ENCODE results near the gene AQP12B. TPM values are rescaled to one million over a fixed set of nuclear protein-coding genes. Genes with fewer than 3 reads are reported as not detected.
A peak's percentile ranks its signal among the peaks of the same experiment; 100 is the strongest.

Gene AQP12B
- total and polyA plus RNA-seq, 2 experiments from 2014 or later, result not detected

- Histone ChIP-seq H2AFZ (no peak overlapping the region), H3K4me3 (no peak overlapping the region), H3F3A (ENCODE audit: insufficient read depth) (no peaks in the 10 kb centered on the region), H3K9me2 (ENCODE audit: insufficient read depth) (no peaks in the 10 kb centered on the region), H3K27ac (no peak overlapping the region), H3K4me1 (ENCODE audit: insufficient read depth) (no peaks in the 10 kb centered on the region), H3K9me3 (ENCODE audit: low read depth) (no peaks in the 10 kb centered on the region), H3K9ac (no peak overlapping the region), H3K36me3 (ENCODE audit: low read depth) (no peaks in the 10 kb centered on the region), H4K20me1 (ENCODE audit: insufficient read depth) (no peaks in the 10 kb centered on the region), H3K27me3 (replicated peaks; ENCODE audit: insufficient read depth) (peaks cover 53% of the 10 kb centered on the region), H3K4me2 (ENCODE audit: unreplicated experiment) (no peak overlapping the region), H3K79me2 (ENCODE audit: insufficient read depth) (no peaks in the 10 kb centered on the region)
- no peak for DNase-seq
- TF ChIP-seq EZH2 (IDR thresholded peaks at IDR 0.05; ENCODE audit: insufficient read depth, poor library complexity, severe bottlenecking) (no peak), EZH2phosphoT487 (IDR thresholded peaks at IDR 0.05; ENCODE audit: insufficient read depth, low read depth) (no peak)
- WGBS, 2 experiments (ENCODE audit: low coverage in 1 of 2, low lambda C conversion rate in 2 of 2, missing lambda C conversion rate in 2 of 2), result 47 to 50% methylated on average over 12 to 13 of the region's 13 CpGs
- in situ Hi-C loops (cut with MboI), result no loop called here
These were observed 32.3 kb downstream of the AQP12B start for GRCh38 chr2:240650254-240650965.

GRCh38 chr2:240649331-240649730 is 33.4 kb downstream of the AQP12B start:
- TF ChIP-seq EZH2phosphoT487 (IDR thresholded peaks at IDR 0.05; ENCODE audit: insufficient read depth, low read depth) (no peak), EZH2 (IDR thresholded peaks at IDR 0.05; ENCODE audit: insufficient read depth, poor library complexity, severe bottlenecking) (no peak)
- H3K9ac ChIP-seq, result no peak overlapping the region
- H3K4me1 ChIP-seq (ENCODE audit: insufficient read depth), result no peaks in the 10 kb centered on the region
- no peaks in the 10 kb centered on the region for H3K9me2 ChIP-seq (ENCODE audit: insufficient read depth)
- H3K4me2 ChIP-seq (ENCODE audit: unreplicated experiment), result no peak overlapping the region
- no peak overlapping the region for H3K4me3 ChIP-seq
- 25 to 29% methylated on average over 7 of the region's 7 CpGs for WGBS, 2 experiments (ENCODE audit: low coverage in 1 of 2, low lambda C conversion rate in 2 of 2, missing lambda C conversion rate in 2 of 2)
- in situ Hi-C loops (cut with MboI), result no loop called here
- peaks cover 44% of the 10 kb centered on the region for H3K27me3 ChIP-seq (replicated peaks; ENCODE audit: insufficient read depth)
- H3F3A ChIP-seq (ENCODE audit: insufficient read depth), result no peaks in the 10 kb centered on the region
- H3K27ac ChIP-seq, result no peak overlapping the region
- no peaks in the 10 kb centered on the region for H3K9me3 ChIP-seq (ENCODE audit: low read depth)
- no peaks in the 10 kb centered on the region for H3K79me2 ChIP-seq (ENCODE audit: insufficient read depth)
- no peaks in the 10 kb centered on the region for H3K36me3 ChIP-seq (ENCODE audit: low read depth)
- H4K20me1 ChIP-seq (ENCODE audit: insufficient read depth), result no peaks in the 10 kb centered on the region
- DNase-seq, result no peak
- no peak overlapping the region for H2AFZ ChIP-seq

GRCh38 chr2:240648650-240649275 is 33.9 kb downstream of the AQP12B start:
- no peak for TF ChIP-seq EZH2 (IDR thresholded peaks at IDR 0.05; ENCODE audit: insufficient read depth, poor library complexity, severe bottlenecking)
- no peak for TF ChIP-seq EZH2phosphoT487 (IDR thresholded peaks at IDR 0.05; ENCODE audit: insufficient read depth, low read depth)
- peaks cover 44% of the 10 kb centered on the region for H3K27me3 ChIP-seq (replicated peaks; ENCODE audit: insufficient read depth)
- no peaks in the 10 kb centered on the region for H3K4me1 ChIP-seq (ENCODE audit: insufficient read depth)
- H3K27ac ChIP-seq, result no peak overlapping the region
- H3K79me2 ChIP-seq (ENCODE audit: insufficient read depth), result no peaks in the 10 kb centered on the region
- no peaks in the 10 kb centered on the region for H3K9me3 ChIP-seq (ENCODE audit: low read depth)
- H3K4me2 ChIP-seq (ENCODE audit: unreplicated experiment), result no peak overlapping the region
- no peak overlapping the region for H2AFZ ChIP-seq
- H3K36me3 ChIP-seq (ENCODE audit: low read depth), result no peaks in the 10 kb centered on the region
- no peaks in the 10 kb centered on the region for H4K20me1 ChIP-seq (ENCODE audit: insufficient read depth)
- H3K9ac ChIP-seq, result no peak overlapping the region
- no peaks in the 10 kb centered on the region for H3F3A ChIP-seq (ENCODE audit: insufficient read depth)
- H3K4me3 ChIP-seq, result no peak overlapping the region
- H3K9me2 ChIP-seq (ENCODE audit: insufficient read depth), result no peaks in the 10 kb centered on the region
- 20 to 23% methylated on average over 19 of the region's 19 CpGs for WGBS, 2 experiments (ENCODE audit: low coverage in 1 of 2, low lambda C conversion rate in 2 of 2, missing lambda C conversion rate in 2 of 2)
- in situ Hi-C loops (cut with MboI), result no loop called here
- peak; percentile 9 for DNase-seq

GRCh38 chr2:240648155-240648649 is 34.5 kb downstream of the AQP12B start:
- Histone ChIP-seq H3K4me1 (ENCODE audit: insufficient read depth) (no peaks in the 10 kb centered on the region), H3K27me3 (replicated peaks; ENCODE audit: insufficient read depth) (peaks cover 44% of the 10 kb centered on the region), H3K9ac (no peak overlapping the region), H3K9me3 (ENCODE audit: low read depth) (no peaks in the 10 kb centered on the region), H3F3A (ENCODE audit: insufficient read depth) (no peaks in the 10 kb centered on the region), H3K4me2 (ENCODE audit: unreplicated experiment) (no peak overlapping the region), H3K9me2 (ENCODE audit: insufficient read depth) (no peaks in the 10 kb centered on the region), H3K4me3 (no peak overlapping the region), H4K20me1 (ENCODE audit: insufficient read depth) (no peaks in the 10 kb centered on the region), H3K36me3 (ENCODE audit: low read depth) (no peaks in the 10 kb centered on the region), H2AFZ (no peak overlapping the region), H3K79me2 (ENCODE audit: insufficient read depth) (no peaks in the 10 kb centered on the region), H3K27ac (no peak overlapping the region)
- in situ Hi-C loops (cut with MboI), result no loop called here
- 50 to 53% methylated on average over 6 of the region's 6 CpGs for WGBS, 2 experiments (ENCODE audit: low coverage in 1 of 2, low lambda C conversion rate in 2 of 2, missing lambda C conversion rate in 2 of 2)
- TF ChIP-seq EZH2 (IDR thresholded peaks at IDR 0.05; ENCODE audit: insufficient read depth, poor library complexity, severe bottlenecking), result no peak
- TF ChIP-seq EZH2phosphoT487 (IDR thresholded peaks at IDR 0.05; ENCODE audit: insufficient read depth, low read depth), result no peak
- no peak for DNase-seq

Measured in GM23248 (cell line).